GM21447 (cell line): ENCODE results near the gene AFF1.
"Not testable (repeated sequence)": the region's sequence is repeated elsewhere in the genome, so short reads cannot be mapped to it uniquely, and the experiment has no call there.

ENCODE experiments used
- ATAC-seq: cut with Tn5 transposase; IDR thresholded peaks from one replicate; pipeline ENCODE4 v1.9.1; 2021; ENCODE audit not compliant: unreplicated experiment

Gene AFF1

DNA sequence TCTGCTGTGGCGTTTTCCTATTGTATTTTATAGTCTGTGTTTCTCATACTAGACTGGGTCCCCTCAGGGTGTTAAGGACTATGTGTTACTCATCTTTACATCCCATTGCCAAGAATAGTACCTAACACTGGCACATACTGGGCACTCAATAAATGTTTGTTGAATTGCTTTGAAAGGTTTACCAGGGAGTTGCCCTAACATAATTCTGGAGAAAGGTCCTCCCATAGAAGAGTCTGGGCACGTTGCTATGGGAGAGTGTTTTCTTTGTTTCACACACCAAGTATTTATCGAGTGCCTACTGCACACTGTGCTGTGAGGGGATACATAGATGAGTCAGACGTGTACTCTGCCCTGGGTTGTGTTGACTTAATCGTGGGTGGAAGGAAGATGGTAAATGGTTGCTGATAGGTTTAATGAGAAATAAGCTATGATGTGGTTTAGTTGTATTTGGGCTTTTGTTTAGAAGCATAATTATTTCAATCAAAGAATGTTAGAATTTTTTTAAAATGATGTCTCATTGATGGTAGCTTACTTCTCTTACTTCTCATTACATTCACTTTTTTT, 42.9 kb downstream of the AFF1 start:
- peak; percentile 84 for ATAC-seq

- no peak for ATAC-seq
Measured at GRCh38 chr4:86978709-86979108, 43.9 kb downstream of the AFF1 start.

- no peak for ATAC-seq
Measured at GRCh38 chr4:86980230-86980629, 45.4 kb downstream of the AFF1 start.

DNA sequence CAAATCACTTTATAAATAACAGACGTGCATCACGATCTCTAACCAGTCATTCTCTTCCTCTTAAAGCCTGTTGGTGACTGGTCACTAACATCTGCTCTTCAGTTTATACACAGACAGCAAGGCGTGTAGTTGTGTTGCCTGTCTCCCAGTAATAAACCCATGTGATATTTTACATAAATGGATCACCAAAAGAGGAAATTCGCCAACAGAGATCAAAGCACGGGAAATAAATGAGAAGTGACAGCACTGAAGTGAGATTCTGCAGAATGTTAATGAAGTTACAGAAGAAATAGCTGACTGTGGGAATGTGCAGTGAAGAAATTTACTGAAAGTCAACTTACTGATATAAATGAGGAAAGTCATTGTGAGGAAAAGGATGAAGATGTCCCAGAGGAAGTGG, 47.0 kb downstream of the AFF1 start:
- no peak for ATAC-seq

DNA sequence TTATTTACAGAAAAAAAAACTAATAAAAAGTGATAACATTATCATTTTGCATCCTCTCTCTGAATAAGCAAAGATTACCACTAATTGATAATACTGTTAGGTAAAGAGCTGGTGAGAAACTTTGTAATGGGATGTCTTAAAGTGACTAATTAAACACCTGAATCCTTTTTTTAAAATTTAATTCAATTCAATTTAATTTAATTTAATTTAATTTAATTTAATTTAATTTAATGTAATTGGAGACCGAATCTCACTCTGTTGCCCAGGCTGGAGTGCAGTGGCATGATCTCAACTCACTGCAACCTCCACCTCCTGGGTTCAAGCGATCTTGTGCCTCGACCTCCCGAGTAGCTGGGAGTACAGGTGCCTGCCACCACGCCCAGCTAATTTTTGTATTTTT, 51.0 kb downstream of the AFF1 start:
- not testable (repeated sequence) for ATAC-seq

DNA sequence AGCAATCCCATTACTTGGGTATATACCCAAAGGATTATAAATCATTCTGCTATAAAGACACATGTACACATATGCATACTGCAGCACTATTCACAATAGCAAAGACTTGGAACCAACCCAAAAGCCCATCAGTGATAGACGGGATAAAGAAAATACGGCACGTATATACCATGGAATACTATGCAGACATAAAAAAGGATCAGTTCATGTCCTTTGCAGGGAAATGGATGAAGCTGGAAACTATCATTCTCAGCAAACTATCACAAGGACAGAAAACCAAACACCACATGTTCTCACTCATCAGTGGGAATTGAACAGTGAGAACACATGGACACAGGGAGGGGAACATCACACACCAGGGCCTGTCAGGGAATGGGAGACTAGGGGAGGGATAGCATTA, 54.8 kb downstream of the AFF1 start:
- not testable (repeated sequence) for ATAC-seq

GRCh38 chr4:86990510-86990909, 55.7 kb downstream of the AFF1 start:
- no peak for ATAC-seq

DNA sequence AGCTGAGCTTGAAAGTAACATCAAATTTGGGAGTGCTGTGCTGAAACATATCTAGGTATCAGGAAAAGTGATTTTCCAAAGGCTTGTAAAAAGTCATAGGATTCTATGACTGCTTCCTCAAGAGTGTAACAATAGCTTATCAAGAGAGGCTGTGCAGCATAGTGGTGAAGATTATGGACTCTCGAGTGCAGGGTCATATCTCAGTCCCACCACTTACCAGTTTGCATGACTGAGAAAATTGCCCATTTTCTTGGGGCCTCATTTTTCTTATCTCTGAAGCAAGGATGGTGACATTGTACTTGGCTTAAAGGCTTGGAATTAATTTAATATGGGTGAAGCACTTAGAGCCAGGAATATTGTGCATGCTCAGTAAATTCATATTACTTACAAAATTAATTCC, 57.2 kb downstream of the AFF1 start:
- ATAC-seq, result no peak

GRCh38 chr4:86993909-86994681, 59.3 kb downstream of the AFF1 start:
- no peak for ATAC-seq

GRCh38 chr4:86994686-86995085, 59.9 kb downstream of the AFF1 start:
- ATAC-seq, result no peak

GRCh38 chr4:86996510-86996909, 61.7 kb downstream of the AFF1 start:
- ATAC-seq, result not testable (repeated sequence)

- ATAC-seq, result no peak
Measured at GRCh38 chr4:86999136-86999643, 64.4 kb downstream of the AFF1 start.

GRCh38 chr4:87002682-87003043, 67.9 kb downstream of the AFF1 start:
- no peak for ATAC-seq

- ATAC-seq, result no peak
Measured at GRCh38 chr4:87003266-87003665, 68.5 kb downstream of the AFF1 start.

DNA sequence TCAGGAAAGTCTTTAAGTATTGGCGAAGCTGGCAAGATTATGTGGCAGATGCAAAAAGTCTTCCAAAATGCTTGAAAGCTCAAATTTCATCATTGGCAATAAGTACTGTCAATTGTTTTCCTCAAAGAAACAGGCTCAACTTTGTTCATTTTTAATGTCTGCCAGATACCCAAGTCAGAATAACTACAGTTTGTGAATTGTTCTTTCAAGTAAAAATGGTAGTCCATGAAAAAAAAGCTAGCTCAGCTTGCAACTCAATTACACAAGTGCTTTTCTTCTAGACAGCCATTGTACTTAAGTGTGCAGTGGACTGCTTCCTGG, 70.5 kb downstream of the AFF1 start:
- ATAC-seq, result no peak

GRCh38 chr4:87005690-87006425, 71.0 kb downstream of the AFF1 start:
- peak; percentile 19 for ATAC-seq

DNA sequence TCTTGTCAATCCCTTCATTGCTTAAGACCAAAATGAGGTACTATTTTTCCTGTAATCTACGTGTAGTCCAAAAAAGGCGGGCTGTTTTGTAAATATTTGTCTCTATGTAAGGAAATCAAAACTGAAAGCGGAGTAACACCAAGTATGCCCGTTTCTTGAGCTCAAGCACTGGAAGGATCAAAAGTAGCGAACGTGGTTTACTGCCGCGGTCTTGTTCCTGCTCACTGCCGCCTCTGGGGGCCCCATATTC, 71.5 kb downstream of the AFF1 start:
- peak; percentile 55 for ATAC-seq

DNA sequence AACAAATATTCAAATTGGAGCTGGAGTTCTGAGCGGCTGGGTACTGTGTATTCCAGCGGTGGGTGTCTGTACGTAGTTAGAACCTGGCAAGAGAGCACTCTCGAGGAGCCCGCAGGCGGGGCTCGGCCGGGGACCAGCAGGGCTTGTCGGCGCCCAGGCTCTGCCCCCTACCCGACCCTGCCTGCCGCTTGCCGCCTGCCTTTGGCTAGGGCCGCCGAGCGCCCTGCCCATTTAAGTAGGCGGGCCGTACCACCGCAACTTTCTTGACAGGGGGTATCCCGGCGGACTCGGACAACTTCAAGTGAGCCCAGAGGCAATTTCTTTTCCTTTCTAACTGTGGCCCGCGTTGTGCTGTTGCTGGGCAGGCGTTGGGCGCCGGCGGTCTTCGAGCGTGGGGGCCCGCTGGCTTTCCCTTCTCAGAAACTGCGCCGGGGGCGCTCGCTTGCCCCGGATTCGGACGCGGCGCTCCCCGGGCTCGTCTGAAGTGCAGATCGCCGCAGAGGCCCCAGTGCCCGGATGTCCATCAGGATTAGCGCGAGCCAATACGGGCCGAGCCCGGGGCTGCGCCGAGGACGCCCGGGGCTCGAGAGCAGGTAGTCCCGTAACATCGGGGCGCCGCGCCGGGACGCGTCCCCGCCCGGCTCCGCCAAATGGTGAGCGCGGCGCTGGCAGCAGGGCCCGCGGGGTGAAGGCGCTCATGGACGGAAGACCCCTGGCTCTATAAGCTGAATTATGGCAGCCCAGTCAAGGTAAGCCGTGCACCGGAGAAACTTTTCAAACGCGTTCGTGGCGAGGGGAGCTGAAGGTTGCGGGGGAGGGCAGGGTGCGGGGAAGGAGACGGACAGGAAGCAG, 72.1 kb downstream of the AFF1 start:
- ATAC-seq, result peak; percentile 64

GRCh38 chr4:87007528-87008446, 73.0 kb downstream of the AFF1 start:
- no peak for ATAC-seq

DNA sequence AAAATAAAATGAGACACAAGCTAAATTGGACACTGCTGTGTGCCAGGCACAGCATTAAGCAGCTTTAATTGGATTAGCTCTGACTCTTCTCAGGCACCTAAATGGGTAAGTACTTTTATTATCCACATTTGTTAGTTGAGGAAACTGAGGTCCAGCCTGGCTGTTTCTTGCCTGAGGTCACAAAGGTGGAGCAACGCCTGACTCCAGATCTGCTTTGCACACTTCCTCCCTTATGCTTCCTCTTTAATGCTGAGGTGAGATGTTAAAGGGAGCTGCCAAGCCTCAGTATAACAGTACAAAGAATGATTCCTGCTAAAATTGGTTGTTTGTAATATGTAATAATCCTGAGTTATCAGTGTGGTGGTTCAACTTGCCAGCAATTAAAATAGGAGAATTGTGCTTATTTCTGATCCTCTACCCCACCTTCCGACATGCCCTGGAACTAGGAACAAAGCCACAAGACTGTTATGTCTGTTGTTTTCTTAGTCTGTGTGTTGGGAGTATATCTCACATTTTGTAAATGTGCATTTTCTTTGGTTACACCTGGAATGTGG, 74.4 kb downstream of the AFF1 start:
- no peak for ATAC-seq
